GM12878 (cell line): ENCODE data around the gene MBTPS2. TPM values are rescaled to one million over a fixed set of nuclear protein-coding genes. Genes with fewer than 3 reads are reported as not detected.

ENCODE experiments used
- ATAC-seq: fragments of 200-7000 bp; cut with Tn5 transposase; 3 replicates; pipeline ENCODE4 v1.9.1; 2020; ENCODE audit warnings: mild to moderate bottlenecking, moderate library complexity
- BruUV-seq: library from RNA; stranded (reverse); fragments of 400-500 nt; replicated peaks from 2 replicates; lab custom pipeline; 2021; lab: Mats Ljungman, UMichigan
- CTCF ChIA-PET: fragments of 300-600 bp; sonication (Branson Sonifier 250); formaldehyde crosslinking; extraction: SDS; loops from one replicate; lab custom pipeline; 2021; ENCODE audit warnings: inconsistent platforms; lab: Yijun Ruan, JAX
- POLR2A ChIA-PET: fragments of 350-600 bp; formaldehyde crosslinking; extraction: SDS; loops from one replicate; lab custom pipeline; 2021; ENCODE audit warnings: inconsistent platforms; lab: Charles Lee
- RAD21 ChIA-PET: fragments of 300-600 bp; sonication (Branson Sonifier 250); formaldehyde crosslinking; loops from one replicate; lab custom pipeline; 2023; ENCODE audit warnings: antibody characterized with exemption; ENCODE audit not compliant: unreplicated experiment; lab: Charles Lee
- SMC1A ChIA-PET: fragments of 300-600 bp; sonication (Branson Sonifier 250); formaldehyde crosslinking; loops from one replicate; lab custom pipeline; 2023; ENCODE audit not compliant: unreplicated experiment, uncharacterized antibody; lab: Charles Lee
- DNase-seq: peaks from one replicate; pipeline ENCODE4 v3.0.0-alpha.2; 2011; ENCODE audit warnings: low read depth, low spot score
- FAIRE-seq: peaks from 3 replicates; lab custom pipeline; 2011; peaks lifted over from hg19 to GRCh38; lab: Jason Lieb, UNC
- H2AFZ ChIP-seq: 2 replicates; pipeline ENCODE4 v1.6.0; 2011; ENCODE audit warnings: low read depth, low read length, control low read depth; ENCODE audit not compliant: control insufficient read depth
- H3K27ac ChIP-seq: 2 replicates; pipeline ENCODE4 v1.5.1; 2011; ENCODE audit warnings: control low read depth; ENCODE audit not compliant: control insufficient read depth, insufficient read depth
- H3K27me3 ChIP-seq, 2 experiments: replicated peaks in 1 of 2; 2 replicates each; pipeline versions ENCODE4 v1.6.0 to v1.6.1; 2011; ENCODE audit warnings: low read length in 1 of 2; ENCODE audit not compliant: control insufficient read depth in 2 of 2, insufficient read depth in 2 of 2
- H3K36me3 ChIP-seq, 2 experiments: 2 replicates each; pipeline ENCODE4 v1.5.1; 2011; ENCODE audit warnings: low read length in 1 of 2; ENCODE audit not compliant: control insufficient read depth in 2 of 2, insufficient read depth in 2 of 2
- H3K4me1 ChIP-seq: 2 replicates; pipeline ENCODE4 v1.6.1; 2011; ENCODE audit warnings: mild to moderate bottlenecking, low read length, moderate library complexity, mixed read lengths; ENCODE audit not compliant: control insufficient read depth, insufficient read depth
- H3K4me2 ChIP-seq: 2 replicates; pipeline ENCODE4 v1.6.0; 2011; ENCODE audit warnings: control low read depth; ENCODE audit not compliant: control insufficient read depth, insufficient read depth
- H3K4me3 ChIP-seq: fragments of 200-600 bp; sonication (generic); 2 replicates; pipeline ENCODE4 v1.5.1; 2016
- H3K79me2 ChIP-seq: 2 replicates; pipeline ENCODE4 v1.6.0; 2011; ENCODE audit warnings: low read length; ENCODE audit not compliant: control insufficient read depth, insufficient read depth
- H3K9ac ChIP-seq: 2 replicates; pipeline ENCODE4 v1.8.0; 2011; ENCODE audit warnings: low read length, control low read depth, mixed read lengths; ENCODE audit not compliant: control insufficient read depth, insufficient read depth
- H3K9me3 ChIP-seq: replicated peaks from 3 replicates; pipeline ENCODE4 v1.5.1; 2011; ENCODE audit warnings: mild to moderate bottlenecking, low read length; ENCODE audit not compliant: control insufficient read depth, insufficient read depth
- H4K20me1 ChIP-seq: 2 replicates; pipeline ENCODE4 v1.6.0; 2011; ENCODE audit not compliant: control insufficient read depth, insufficient read depth
- ATF2 ChIP-seq: IDR thresholded peaks from 2 replicates; pipeline ENCODE4 v1.6.1; 2012; ENCODE audit warnings: low read length, inconsistent platforms
- CTCF ChIP-seq, 3 experiments: IDR thresholded peaks in 2 of 3; conservative IDR thresholded peaks in 1 of 3; 2 replicates each; pipeline ENCODE4 v1.5.1; 2011; ENCODE audit warnings: low read depth in 3 of 3, low read length in 3 of 3, mild to moderate bottlenecking in 3 of 3, control low read depth in 2 of 3, moderate library complexity in 2 of 3, inconsistent platforms in 1 of 3, mixed read lengths in 1 of 3; ENCODE audit not compliant: control insufficient read depth in 2 of 3, insufficient read depth in 1 of 3; ENCODE audit errors: extremely low read depth in 1 of 3
- E2F8 ChIP-seq: fragments of 450-650 bp; IDR thresholded peaks from 2 replicates; pipeline ENCODE4 v1.6.1; 2018; ENCODE audit warnings: mild to moderate bottlenecking, low read depth, moderate library complexity; ENCODE audit not compliant: partially characterized antibody
- EP300 ChIP-seq, 2 experiments: fragments of 150-350 bp in 1 of 2; IDR thresholded peaks; 2 replicates each; pipeline ENCODE4 v1.6.1; 2011 to 2012; ENCODE audit warnings: low read depth in 2 of 2, low read length in 2 of 2, borderline replicate concordance in 1 of 2, improper control_type of control experiment in 1 of 2, inconsistent platforms in 1 of 2; ENCODE audit not compliant: control insufficient read depth in 1 of 2
- FOXK2 ChIP-seq: fragments of 450-650 bp; IDR thresholded peaks from 2 replicates; pipeline ENCODE4 v1.6.1; 2017; ENCODE audit warnings: mild to moderate bottlenecking, moderate library complexity
- HDAC2 ChIP-seq: fragments of 200-600 bp; sonication (generic); IDR thresholded peaks from 2 replicates; pipeline ENCODE4 v1.6.1; 2017
- IKZF1 ChIP-seq: fragments of 450-650 bp; conservative IDR thresholded peaks from 2 replicates; pipeline ENCODE4 v1.6.1; 2017; ENCODE audit warnings: antibody characterized with exemption, mild to moderate bottlenecking
- LARP7 ChIP-seq: fragments of 450-650 bp; IDR thresholded peaks from 2 replicates; pipeline ENCODE4 v1.6.1; 2017; ENCODE audit warnings: mild to moderate bottlenecking
- MTA3 ChIP-seq: IDR thresholded peaks from 2 replicates; pipeline ENCODE4 v1.6.1; 2012; ENCODE audit warnings: low read length, inconsistent platforms, borderline replicate concordance
- NFYA ChIP-seq: IDR thresholded peaks from 2 replicates; pipeline ENCODE4 v1.6.1; 2011; ENCODE audit warnings: low read depth, mild to moderate bottlenecking, low read length, improper control_type of control experiment, borderline replicate concordance
- RB1 ChIP-seq: fragments of 450-650 bp; formaldehyde crosslinking; IDR thresholded peaks from 2 replicates; pipeline ENCODE4 v1.6.1; 2017; ENCODE audit warnings: mild to moderate bottlenecking, borderline replicate concordance
- SREBF2 ChIP-seq: IDR thresholded peaks from 2 replicates; pipeline ENCODE4 v1.6.1; 2012; ENCODE audit warnings: mild to moderate bottlenecking, low read length
- STAT1 ChIP-seq: fragments of 450-650 bp; conservative IDR thresholded peaks from 2 replicates; pipeline ENCODE4 v1.6.1; 2014; ENCODE audit warnings: antibody characterized with exemption, mild to moderate bottlenecking
- TCF12 ChIP-seq: IDR thresholded peaks from 2 replicates; pipeline ENCODE4 v1.6.1; 2011; ENCODE audit warnings: low read depth, mild to moderate bottlenecking, low read length
- ZNF274 ChIP-seq: IDR thresholded peaks from one replicate; pipeline ENCODE4 v1.8.0; 2011; ENCODE audit not compliant: insufficient read length, insufficient read depth
- WGBS: methylation state at CpG from one replicate; pipeline ENCODE4 v1.1.6; 2016; ENCODE audit warnings: low lambda C conversion rate; ENCODE audit not compliant: insufficient replicate concordance, insufficient coverage; ENCODE audit errors: missing lambda C conversion rate; 5-methylcytosine and 5-hydroxymethylcytosine counted together
- in situ Hi-C: fragments of 300-500 bp; cut with MboI; formaldehyde crosslinking; loops from 9 replicates; pipeline ENCODE4 v1.14.3; 2018; ENCODE audit warnings: mixed read lengths
- intact Hi-C: fragments of 100-400 bp; cut with micrococcal nuclease; formaldehyde crosslinking; loops from one replicate; pipeline ENCODE4 v1.14.2; 2022; ENCODE audit not compliant: unreplicated experiment
- polyA plus RNA-seq, 11 experiments: library from polyadenylated mRNA; depleted of rRNA in 4 of 11; unstranded in 6 of 11; stranded (reverse) in 5 of 11; fragments of >200 nt; fragmentation: Nextera tagmentation in 4 of 11; fragmentation: Illumina TruSeq in 1 of 11; extraction: Ambion mirVana in 4 of 11; extraction: Trizol in 1 of 11; gene quantifications; 1 replicate in 1 of 11; 2 replicates in 10 of 11; pipeline versions ENCODE4 v1.2.1 to v1.2.3, GENCODE V29; 2011 to 2016; ENCODE audit warnings: inconsistent platforms in 2 of 11, missing spikeins in 2 of 11, low read depth in 1 of 11
- total RNA-seq, 4 experiments: library from RNA; depleted of rRNA in 3 of 4; stranded (reverse); fragments of >200 nt in 3 of 4; fragmentation: Illumina TruSeq in 1 of 4; extraction: Trizol in 1 of 4; gene quantifications; 2 replicates each; pipeline versions ENCODE4 v1.2.1 to v1.2.3, GENCODE V29; 2013 to 2021
- TF ChIP-seq, protein P1 (sequence below): fragments of 450-650 bp; formaldehyde crosslinking; IDR thresholded peaks from 2 replicates; pipeline ENCODE4 v1.5.0; 2022; ENCODE audit warnings: mild to moderate bottlenecking, missing genetic modification characterization

MBTPS2 gene
- total and polyA plus RNA-seq, 10 of the 15 experiments (the other 5 are each of a cell fraction or from before 2014, with no cell fraction given): 2.6 to 11.0 (median 8.0) TPM

GRCh38 chrX:21933077-21933476, 93.7 kb downstream of the MBTPS2 start:
- intact Hi-C loops: no loop called here
- FAIRE-seq (no peak), ATAC-seq (no peak)

More at GRCh38 chrX:21933077-21933476, 93.7 kb downstream of the MBTPS2 start:
- TF ChIP-seq FOXK2 (no peak), SREBF2 (no peak), EP300 (IDR thresholded peaks at IDR 0.05; ENCODE audit: borderline replicate concordance in 1 of 2, control insufficient read depth in 1 of 2, low read depth in 2 of 2, low read length in 2 of 2) (no peak), TCF12 (no peak), RB1 (no peak), E2F8 (no peak), ZNF274 (no peak), STAT1 (no peak), LARP7 (no peak), IKZF1 (no peak), MTA3 (no peak), NFYA (no peak), HDAC2 (no peak), ATF2 (no peak), CTCF (IDR thresholded peaks at IDR 0.05 in 2 of 3, conservative IDR thresholded peaks at IDR 0.05 in 1 of 3; ENCODE audit: control insufficient read depth in 2 of 3, extremely low read depth in 1 of 3, insufficient read depth in 1 of 3, low read depth in 3 of 3, low read length in 3 of 3) (no peak)
- TF ChIP-seq, protein P1, sequence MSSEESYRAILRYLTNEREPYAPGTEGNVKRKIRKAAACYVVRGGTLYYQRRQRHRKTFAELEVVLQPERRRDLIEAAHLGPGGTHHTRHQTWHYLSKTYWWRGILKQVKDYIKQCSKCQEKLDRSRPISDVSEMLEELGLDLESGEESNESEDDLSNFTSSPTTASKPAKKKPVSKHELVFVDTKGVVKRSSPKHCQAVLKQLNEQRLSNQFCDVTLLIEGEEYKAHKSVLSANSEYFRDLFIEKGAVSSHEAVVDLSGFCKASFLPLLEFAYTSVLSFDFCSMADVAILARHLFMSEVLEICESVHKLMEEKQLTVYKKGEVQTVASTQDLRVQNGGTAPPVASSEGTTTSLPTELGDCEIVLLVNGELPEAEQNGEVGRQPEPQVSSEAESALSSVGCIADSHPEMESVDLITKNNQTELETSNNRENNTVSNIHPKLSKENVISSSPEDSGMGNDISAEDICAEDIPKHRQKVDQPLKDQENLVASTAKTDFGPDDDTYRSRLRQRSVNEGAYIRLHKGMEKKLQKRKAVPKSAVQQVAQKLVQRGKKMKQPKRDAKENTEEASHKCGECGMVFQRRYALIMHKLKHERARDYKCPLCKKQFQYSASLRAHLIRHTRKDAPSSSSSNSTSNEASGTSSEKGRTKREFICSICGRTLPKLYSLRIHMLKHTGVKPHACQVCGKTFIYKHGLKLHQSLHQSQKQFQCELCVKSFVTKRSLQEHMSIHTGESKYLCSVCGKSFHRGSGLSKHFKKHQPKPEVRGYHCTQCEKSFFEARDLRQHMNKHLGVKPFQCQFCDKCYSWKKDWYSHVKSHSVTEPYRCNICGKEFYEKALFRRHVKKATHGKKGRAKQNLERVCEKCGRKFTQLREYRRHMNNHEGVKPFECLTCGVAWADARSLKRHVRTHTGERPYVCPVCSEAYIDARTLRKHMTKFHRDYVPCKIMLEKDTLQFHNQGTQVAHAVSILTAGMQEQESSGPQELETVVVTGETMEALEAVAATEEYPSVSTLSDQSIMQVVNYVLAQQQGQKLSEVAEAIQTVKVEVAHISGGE (CRISPR knock-in tag): no peak
- SMC1A ChIA-PET: no interaction called here
- no peak overlapping the region for H3K9ac ChIP-seq
- H3K4me3 ChIP-seq: no peak overlapping the region
- no peaks in the 10 kb centered on the region for H3K36me3 ChIP-seq
- H3K4me1 ChIP-seq: no peaks in the 10 kb centered on the region
- H4K20me1 ChIP-seq: no peaks in the 10 kb centered on the region
- H3K27ac ChIP-seq: no peak overlapping the region
- H3K9me3 ChIP-seq: no peaks in the 10 kb centered on the region
- BruUV-seq: no TSS peak
- no peak for DNase-seq
- RAD21 ChIA-PET: interaction anchor here (1.0 kb wide), 1 partner anchor 52 kb away, joined by 3 read pairs; no protein-coding TSS in a partner anchor
- in situ Hi-C loops: no loop called here
- no peaks in the 10 kb centered on the region for H3K27me3 ChIP-seq
- POLR2A ChIA-PET: no interaction called here
- H3K79me2 ChIP-seq: no peaks in the 10 kb centered on the region
- H2AFZ ChIP-seq: no peak overlapping the region
- CTCF ChIA-PET: no interaction called here
- WGBS: 52% methylated on average over 7 of the region's 7 CpGs
- no peak overlapping the region for H3K4me2 ChIP-seq
